GM12878 (cell line): ENCODE data around the gene CYP4F3. TPM values are rescaled to one million over a fixed set of nuclear protein-coding genes. Genes with fewer than 3 reads are reported as not detected.

Source experiments
- ATAC-seq: fragments of 200-7000 bp; cut with Tn5 transposase; 3 replicates; pipeline ENCODE4 v1.9.1; 2020; ENCODE audit warnings: mild to moderate bottlenecking, moderate library complexity
- BruUV-seq: library from RNA; stranded (reverse); fragments of 400-500 nt; replicated peaks from 2 replicates; lab custom pipeline; 2021; lab: Mats Ljungman, UMichigan
- CTCF ChIA-PET: fragments of 300-600 bp; sonication (Branson Sonifier 250); formaldehyde crosslinking; extraction: SDS; loops from one replicate; lab custom pipeline; 2021; ENCODE audit warnings: inconsistent platforms; lab: Yijun Ruan, JAX
- POLR2A ChIA-PET: fragments of 350-600 bp; formaldehyde crosslinking; extraction: SDS; loops from one replicate; lab custom pipeline; 2021; ENCODE audit warnings: inconsistent platforms; lab: Charles Lee
- RAD21 ChIA-PET: fragments of 300-600 bp; sonication (Branson Sonifier 250); formaldehyde crosslinking; loops from one replicate; lab custom pipeline; 2023; ENCODE audit warnings: antibody characterized with exemption; ENCODE audit not compliant: unreplicated experiment; lab: Charles Lee
- SMC1A ChIA-PET: fragments of 300-600 bp; sonication (Branson Sonifier 250); formaldehyde crosslinking; loops from one replicate; lab custom pipeline; 2023; ENCODE audit not compliant: unreplicated experiment, uncharacterized antibody; lab: Charles Lee
- DNase-seq: peaks from one replicate; pipeline ENCODE4 v3.0.0-alpha.2; 2011; ENCODE audit warnings: low read depth, low spot score
- FAIRE-seq: peaks from 3 replicates; lab custom pipeline; 2011; peaks lifted over from hg19 to GRCh38; lab: Jason Lieb, UNC
- H2AFZ ChIP-seq: 2 replicates; pipeline ENCODE4 v1.6.0; 2011; ENCODE audit warnings: low read depth, low read length, control low read depth; ENCODE audit not compliant: control insufficient read depth
- H3K27ac ChIP-seq: 2 replicates; pipeline ENCODE4 v1.5.1; 2011; ENCODE audit warnings: control low read depth; ENCODE audit not compliant: control insufficient read depth, insufficient read depth
- H3K27me3 ChIP-seq, 2 experiments: replicated peaks in 1 of 2; 2 replicates each; pipeline versions ENCODE4 v1.6.0 to v1.6.1; 2011; ENCODE audit warnings: low read length in 1 of 2; ENCODE audit not compliant: control insufficient read depth in 2 of 2, insufficient read depth in 2 of 2
- H3K36me3 ChIP-seq, 2 experiments: 2 replicates each; pipeline ENCODE4 v1.5.1; 2011; ENCODE audit warnings: low read length in 1 of 2; ENCODE audit not compliant: control insufficient read depth in 2 of 2, insufficient read depth in 2 of 2
- H3K4me1 ChIP-seq: 2 replicates; pipeline ENCODE4 v1.6.1; 2011; ENCODE audit warnings: mild to moderate bottlenecking, low read length, moderate library complexity, mixed read lengths; ENCODE audit not compliant: control insufficient read depth, insufficient read depth
- H3K4me2 ChIP-seq: 2 replicates; pipeline ENCODE4 v1.6.0; 2011; ENCODE audit warnings: control low read depth; ENCODE audit not compliant: control insufficient read depth, insufficient read depth
- H3K4me3 ChIP-seq: fragments of 200-600 bp; sonication (generic); 2 replicates; pipeline ENCODE4 v1.5.1; 2016
- H3K79me2 ChIP-seq: 2 replicates; pipeline ENCODE4 v1.6.0; 2011; ENCODE audit warnings: low read length; ENCODE audit not compliant: control insufficient read depth, insufficient read depth
- H3K9ac ChIP-seq: 2 replicates; pipeline ENCODE4 v1.8.0; 2011; ENCODE audit warnings: low read length, control low read depth, mixed read lengths; ENCODE audit not compliant: control insufficient read depth, insufficient read depth
- H3K9me3 ChIP-seq: replicated peaks from 3 replicates; pipeline ENCODE4 v1.5.1; 2011; ENCODE audit warnings: mild to moderate bottlenecking, low read length; ENCODE audit not compliant: control insufficient read depth, insufficient read depth
- H4K20me1 ChIP-seq: 2 replicates; pipeline ENCODE4 v1.6.0; 2011; ENCODE audit not compliant: control insufficient read depth, insufficient read depth
- CBFB ChIP-seq: IDR thresholded peaks from 2 replicates; pipeline ENCODE4 v1.6.1; 2016; ENCODE audit warnings: antibody characterized with exemption, low read depth
- ETV6 ChIP-seq, 2 experiments: fragments of 450-650 bp in 1 of 2; IDR thresholded peaks in 1 of 2; conservative IDR thresholded peaks in 1 of 2; 2 replicates each; pipeline ENCODE4 v1.6.1; 2014; ENCODE audit warnings: antibody characterized with exemption in 1 of 2, borderline replicate concordance in 1 of 2, low read depth in 1 of 2, mild to moderate bottlenecking in 1 of 2, moderate library complexity in 1 of 2
- GABPA ChIP-seq: IDR thresholded peaks from 2 replicates; pipeline ENCODE4 v1.6.1; 2014; ENCODE audit warnings: antibody characterized with exemption, low read depth, mild to moderate bottlenecking, inconsistent platforms
- JUND ChIP-seq: IDR thresholded peaks from 2 replicates; pipeline ENCODE4 v1.6.1; 2012; ENCODE audit warnings: low read depth, mild to moderate bottlenecking, low read length, improper control_type of control experiment, moderate library complexity
- LARP7 ChIP-seq: fragments of 450-650 bp; IDR thresholded peaks from 2 replicates; pipeline ENCODE4 v1.6.1; 2017; ENCODE audit warnings: mild to moderate bottlenecking
- MYC ChIP-seq: IDR thresholded peaks from 2 replicates; pipeline ENCODE4 v1.6.1; 2011; ENCODE audit warnings: mild to moderate bottlenecking, low read length, moderate library complexity, inconsistent platforms; ENCODE audit not compliant: insufficient read depth, insufficient replicate concordance, insufficient read length, severe bottlenecking
- NFYB ChIP-seq: IDR thresholded peaks from 2 replicates; pipeline ENCODE4 v1.6.1; 2011; ENCODE audit warnings: low read depth, mild to moderate bottlenecking, low read length, improper control_type of control experiment, moderate library complexity; ENCODE audit not compliant: insufficient read depth
- POU2F2 ChIP-seq: IDR thresholded peaks from 3 replicates; pipeline ENCODE4 v1.6.1; 2011; ENCODE audit warnings: low read depth, mild to moderate bottlenecking, low read length, borderline replicate concordance
- RB1 ChIP-seq: fragments of 450-650 bp; formaldehyde crosslinking; IDR thresholded peaks from 2 replicates; pipeline ENCODE4 v1.6.1; 2017; ENCODE audit warnings: mild to moderate bottlenecking, borderline replicate concordance
- RBBP5 ChIP-seq: fragments of 200-600 bp; sonication (generic); conservative IDR thresholded peaks from 2 replicates; pipeline ENCODE4 v1.6.1; 2016
- RCOR1 ChIP-seq: conservative IDR thresholded peaks from 2 replicates; pipeline ENCODE4 v1.6.1; 2012; ENCODE audit warnings: low read depth, low read length, improper control_type of control experiment
- SREBF1 ChIP-seq: IDR thresholded peaks from 2 replicates; pipeline ENCODE4 v1.6.1; 2012; ENCODE audit warnings: mild to moderate bottlenecking, low read length
- STAT3 ChIP-seq: IDR thresholded peaks from 2 replicates; pipeline ENCODE4 v1.6.1; 2011; ENCODE audit warnings: low read depth, low read length, improper control_type of control experiment
- WRNIP1 ChIP-seq: IDR thresholded peaks from 2 replicates; pipeline ENCODE4 v1.6.1; 2011; ENCODE audit warnings: low read depth, low read length, improper control_type of control experiment, borderline replicate concordance
- ZNF384 ChIP-seq: IDR thresholded peaks from 2 replicates; pipeline ENCODE4 v1.6.1; 2012; ENCODE audit warnings: low read depth, mild to moderate bottlenecking, low read length, improper control_type of control experiment, borderline replicate concordance
- WGBS: methylation state at CpG from one replicate; pipeline ENCODE4 v1.1.6; 2016; ENCODE audit warnings: low lambda C conversion rate; ENCODE audit not compliant: insufficient replicate concordance, insufficient coverage; ENCODE audit errors: missing lambda C conversion rate; 5-methylcytosine and 5-hydroxymethylcytosine counted together
- in situ Hi-C: fragments of 300-500 bp; cut with MboI; formaldehyde crosslinking; loops from 9 replicates; pipeline ENCODE4 v1.14.3; 2018; ENCODE audit warnings: mixed read lengths
- intact Hi-C: fragments of 100-400 bp; cut with micrococcal nuclease; formaldehyde crosslinking; loops from one replicate; pipeline ENCODE4 v1.14.2; 2022; ENCODE audit not compliant: unreplicated experiment
- polyA plus RNA-seq, 11 experiments: library from polyadenylated mRNA; depleted of rRNA in 4 of 11; unstranded in 6 of 11; stranded (reverse) in 5 of 11; fragments of >200 nt; fragmentation: Nextera tagmentation in 4 of 11; fragmentation: Illumina TruSeq in 1 of 11; extraction: Ambion mirVana in 4 of 11; extraction: Trizol in 1 of 11; gene quantifications; 1 replicate in 1 of 11; 2 replicates in 10 of 11; pipeline versions ENCODE4 v1.2.1 to v1.2.3, GENCODE V29; 2011 to 2016; ENCODE audit warnings: inconsistent platforms in 2 of 11, missing spikeins in 2 of 11, low read depth in 1 of 11
- total RNA-seq, 4 experiments: library from RNA; depleted of rRNA in 3 of 4; stranded (reverse); fragments of >200 nt in 3 of 4; fragmentation: Illumina TruSeq in 1 of 4; extraction: Trizol in 1 of 4; gene quantifications; 2 replicates each; pipeline versions ENCODE4 v1.2.1 to v1.2.3, GENCODE V29; 2013 to 2021
- TF ChIP-seq, protein P1 (sequence below): fragments of 450-650 bp; IDR thresholded peaks from 2 replicates; pipeline ENCODE4 v1.6.1; 2016; ENCODE audit warnings: mild to moderate bottlenecking
- TF ChIP-seq, protein P2 (sequence below): IDR thresholded peaks from 2 replicates; pipeline ENCODE4 v1.6.1; 2011; ENCODE audit warnings: mild to moderate bottlenecking, low read depth, low read length, moderate library complexity; ENCODE audit not compliant: insufficient replicate concordance

Gene CYP4F3
- total and polyA plus RNA-seq, 10 of the 15 experiments (the other 5 are each of a cell fraction or from before 2014, with no cell fraction given) = 0.08 to 4.7 (median 1.2) TPM

DNA sequence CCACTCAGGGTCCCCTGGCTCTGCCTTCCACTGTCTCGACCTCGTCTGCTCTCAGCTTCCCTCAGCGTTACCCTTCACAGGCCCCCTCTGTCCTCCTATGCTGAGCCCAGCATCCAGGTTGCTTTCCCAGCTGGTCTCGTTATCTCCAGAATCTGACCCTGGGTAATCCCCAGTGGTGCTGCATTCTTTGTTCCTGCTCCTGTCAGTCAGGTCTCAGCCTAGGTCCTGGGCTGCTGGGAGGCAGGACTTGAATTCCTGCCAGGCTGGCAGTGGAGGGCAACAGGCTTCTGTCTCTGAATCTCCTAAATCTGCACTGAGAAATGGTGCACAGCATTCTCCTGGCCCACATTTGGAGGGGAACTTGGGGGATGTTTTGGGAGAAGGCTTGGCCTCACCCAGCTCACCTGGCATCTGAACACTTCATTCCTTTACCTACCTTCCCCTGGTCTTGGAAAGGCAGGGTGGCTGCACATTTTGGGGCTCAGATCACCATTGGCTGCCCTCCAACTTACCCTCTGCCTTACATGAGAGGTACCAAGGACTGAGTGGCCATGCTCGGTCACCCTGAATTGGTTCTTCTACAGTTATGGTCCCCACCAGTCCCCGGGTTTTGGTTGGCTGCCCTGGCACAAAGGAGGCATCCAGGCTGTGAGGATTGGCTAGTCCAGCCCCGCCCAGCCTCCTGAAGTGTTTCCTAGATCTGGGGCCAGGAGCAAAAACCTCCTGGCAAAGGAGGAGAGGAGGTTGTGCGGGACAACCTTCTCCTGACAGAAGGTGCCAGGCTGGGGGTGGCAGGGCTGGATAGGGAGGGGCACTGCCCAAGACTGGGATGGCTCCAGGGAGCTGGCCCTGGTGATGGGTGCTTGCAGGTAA lies 26.0 kb upstream of the CYP4F3 start, which contains the start of gene CYP4F8 (continued):
- TF ChIP-seq MYC (no peak), CBFB (no peak), RCOR1 (no peak), RB1 (no peak), NFYB (no peak), RBBP5 (no peak), LARP7 (no peak)
- TF ChIP-seq, protein P1, sequence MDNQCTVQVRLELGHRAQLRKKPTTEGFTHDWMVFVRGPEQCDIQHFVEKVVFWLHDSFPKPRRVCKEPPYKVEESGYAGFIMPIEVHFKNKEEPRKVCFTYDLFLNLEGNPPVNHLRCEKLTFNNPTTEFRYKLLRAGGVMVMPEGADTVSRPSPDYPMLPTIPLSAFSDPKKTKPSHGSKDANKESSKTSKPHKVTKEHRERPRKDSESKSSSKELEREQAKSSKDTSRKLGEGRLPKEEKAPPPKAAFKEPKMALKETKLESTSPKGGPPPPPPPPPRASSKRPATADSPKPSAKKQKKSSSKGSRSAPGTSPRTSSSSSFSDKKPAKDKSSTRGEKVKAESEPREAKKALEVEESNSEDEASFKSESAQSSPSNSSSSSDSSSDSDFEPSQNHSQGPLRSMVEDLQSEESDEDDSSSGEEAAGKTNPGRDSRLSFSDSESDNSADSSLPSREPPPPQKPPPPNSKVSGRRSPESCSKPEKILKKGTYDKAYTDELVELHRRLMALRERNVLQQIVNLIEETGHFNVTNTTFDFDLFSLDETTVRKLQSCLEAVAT = no peak

- WGBS = 29% methylated on average over 14 of the region's 14 CpGs
- DNase-seq = no peak
- no peak overlapping the region for H3K27ac ChIP-seq
- ChIA-PET CTCF (no interaction called here), POLR2A (no interaction called here), SMC1A (no interaction called here), RAD21 (no interaction called here)
- no peaks in the 10 kb centered on the region for H3K79me2 ChIP-seq
- no peak for FAIRE-seq
- in situ Hi-C loops (no loop called here), intact Hi-C loops (no loop called here)
- H3K4me2 ChIP-seq = no peak overlapping the region
- no TSS peak for BruUV-seq
- H3K4me1 ChIP-seq = no peaks in the 10 kb centered on the region
- H3K9ac ChIP-seq = no peak overlapping the region
- no peaks in the 10 kb centered on the region for H3K9me3 ChIP-seq
- no peak overlapping the region for H2AFZ ChIP-seq
- H3K4me3 ChIP-seq = no peak overlapping the region
- no peaks in the 10 kb centered on the region for H4K20me1 ChIP-seq
- TF ChIP-seq, protein P2, sequence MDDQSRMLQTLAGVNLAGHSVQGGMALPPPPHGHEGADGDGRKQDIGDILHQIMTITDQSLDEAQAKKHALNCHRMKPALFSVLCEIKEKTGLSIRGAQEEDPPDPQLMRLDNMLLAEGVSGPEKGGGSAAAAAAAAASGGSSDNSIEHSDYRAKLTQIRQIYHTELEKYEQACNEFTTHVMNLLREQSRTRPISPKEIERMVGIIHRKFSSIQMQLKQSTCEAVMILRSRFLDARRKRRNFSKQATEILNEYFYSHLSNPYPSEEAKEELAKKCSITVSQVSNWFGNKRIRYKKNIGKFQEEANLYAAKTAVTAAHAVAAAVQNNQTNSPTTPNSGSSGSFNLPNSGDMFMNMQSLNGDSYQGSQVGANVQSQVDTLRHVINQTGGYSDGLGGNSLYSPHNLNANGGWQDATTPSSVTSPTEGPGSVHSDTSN = no peak
- no peak for TF ChIP-seq WRNIP1
- TF ChIP-seq LARP7 = no peak
- no peak for TF ChIP-seq JUND
- TF ChIP-seq STAT3 = no peak
- no peak for TF ChIP-seq SREBF1
- TF ChIP-seq GABPA = no peak
- TF ChIP-seq ZNF384 = no peak
- no peak for TF ChIP-seq ETV6 (conservative IDR thresholded peaks at IDR 0.05 in 1 of 2, IDR thresholded peaks at IDR 0.05 in 1 of 2; ENCODE audit: borderline replicate concordance in 1 of 2, low read depth in 1 of 2)
- no peak for TF ChIP-seq POU2F2
- TF ChIP-seq, all 136 proteins: peak for 0
- Histone ChIP-seq H3K27me3 (no peaks in the 10 kb centered on the region; a peak in 2 of 4 replicates), H3K36me3 (no peaks in the 10 kb centered on the region)
- no peak for ATAC-seq
These were observed 25.2 kb upstream of the CYP4F3 start for GRCh38 chr19:15615526-15615925.
